Testis (tissue), 2 donors: Measurements from ENCODE around the gene PPIL6.

ENCODE experiments used
- POLR2A ChIP-seq: fragments of 450-650 bp; IDR thresholded peaks from one replicate; pipeline ENCODE4 v1.6.1; 2017; ENCODE audit warnings: antibody characterized with exemption, mild to moderate bottlenecking, moderate library complexity
- TF ChIP-seq, protein P1 (sequence below), 3 experiments: fragments of 450-650 bp in 2 of 3; fragments of 200-600 bp in 1 of 3; sonication (generic) in 1 of 3; IDR thresholded peaks; one replicate each; pipeline ENCODE4 v1.5.1; 2016 to 2019; ENCODE audit warnings: antibody characterized with exemption in 3 of 3, mild to moderate bottlenecking in 2 of 3, moderate library complexity in 1 of 3

DNA sequence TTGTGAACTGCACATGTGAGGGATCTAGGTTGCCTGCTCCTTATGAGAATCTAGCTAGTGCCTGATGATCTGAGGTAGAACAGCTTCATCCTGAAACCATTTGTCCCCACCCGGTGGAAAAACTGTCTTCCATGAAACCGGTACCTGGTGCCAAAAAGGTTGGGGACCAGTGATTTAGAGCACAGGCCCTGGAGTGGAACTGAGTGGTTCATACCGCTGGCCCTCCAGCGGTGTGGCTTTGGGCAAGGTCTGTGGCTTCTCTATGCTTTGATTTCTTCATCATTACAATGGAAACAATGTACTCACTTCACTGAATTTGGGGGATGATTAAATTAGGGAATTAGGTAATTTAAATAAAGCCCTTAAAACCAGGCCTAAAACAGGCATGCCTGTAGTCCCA is 94.4 kb downstream of the PPIL6 start:
- TF ChIP-seq, protein P1, sequence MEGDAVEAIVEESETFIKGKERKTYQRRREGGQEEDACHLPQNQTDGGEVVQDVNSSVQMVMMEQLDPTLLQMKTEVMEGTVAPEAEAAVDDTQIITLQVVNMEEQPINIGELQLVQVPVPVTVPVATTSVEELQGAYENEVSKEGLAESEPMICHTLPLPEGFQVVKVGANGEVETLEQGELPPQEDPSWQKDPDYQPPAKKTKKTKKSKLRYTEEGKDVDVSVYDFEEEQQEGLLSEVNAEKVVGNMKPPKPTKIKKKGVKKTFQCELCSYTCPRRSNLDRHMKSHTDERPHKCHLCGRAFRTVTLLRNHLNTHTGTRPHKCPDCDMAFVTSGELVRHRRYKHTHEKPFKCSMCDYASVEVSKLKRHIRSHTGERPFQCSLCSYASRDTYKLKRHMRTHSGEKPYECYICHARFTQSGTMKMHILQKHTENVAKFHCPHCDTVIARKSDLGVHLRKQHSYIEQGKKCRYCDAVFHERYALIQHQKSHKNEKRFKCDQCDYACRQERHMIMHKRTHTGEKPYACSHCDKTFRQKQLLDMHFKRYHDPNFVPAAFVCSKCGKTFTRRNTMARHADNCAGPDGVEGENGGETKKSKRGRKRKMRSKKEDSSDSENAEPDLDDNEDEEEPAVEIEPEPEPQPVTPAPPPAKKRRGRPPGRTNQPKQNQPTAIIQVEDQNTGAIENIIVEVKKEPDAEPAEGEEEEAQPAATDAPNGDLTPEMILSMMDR (IDR thresholded peaks at IDR 0.05) = no peak
- no peak for TF ChIP-seq POLR2A
